22Rv1 (cell line): ENCODE data around the gene NMBR.
"Not testable (repeated sequence)": the region's sequence is repeated elsewhere in the genome, so short reads cannot be mapped to it uniquely, and the experiment has no call there.

Experiments used
- H3K27ac ChIP-seq: fragments of 450-650 bp; 2 replicates; pipeline ENCODE4 v1.5.1; 2017
- ZFX ChIP-seq: fragments of 450-650 bp; IDR thresholded peaks from 2 replicates; pipeline ENCODE4 v1.6.1; 2017; ENCODE audit warnings: antibody characterized with exemption, borderline replicate concordance
- TF ChIP-seq, protein P1 (sequence below): fragments of 450-650 bp; IDR thresholded peaks from 2 replicates; pipeline ENCODE4 v1.5.1; 2017; ENCODE audit warnings: mild to moderate bottlenecking

Gene NMBR

DNA sequence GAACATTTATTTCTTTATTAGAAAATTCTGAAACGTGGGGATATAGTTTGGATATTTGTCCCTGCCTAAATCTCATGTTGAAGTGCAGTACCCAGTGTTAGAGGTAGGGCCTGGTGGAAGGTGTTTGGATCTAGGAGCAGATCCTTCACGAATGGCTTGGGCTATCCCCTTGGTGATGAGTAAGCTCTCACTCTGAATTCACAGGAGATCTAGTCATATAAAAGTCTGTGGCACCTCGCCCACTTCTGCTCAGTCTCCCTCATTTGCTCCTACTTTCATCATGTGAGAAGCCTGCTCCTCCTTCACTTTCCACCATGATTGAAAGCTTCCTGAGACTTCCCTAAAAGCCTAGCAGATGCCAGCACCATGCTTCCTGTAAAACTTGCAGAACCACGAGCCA, 111.0 kb downstream of the NMBR start:
- H3K27ac ChIP-seq: no peak overlapping the region
- no peak for TF ChIP-seq ZFX
- TF ChIP-seq, protein P1, sequence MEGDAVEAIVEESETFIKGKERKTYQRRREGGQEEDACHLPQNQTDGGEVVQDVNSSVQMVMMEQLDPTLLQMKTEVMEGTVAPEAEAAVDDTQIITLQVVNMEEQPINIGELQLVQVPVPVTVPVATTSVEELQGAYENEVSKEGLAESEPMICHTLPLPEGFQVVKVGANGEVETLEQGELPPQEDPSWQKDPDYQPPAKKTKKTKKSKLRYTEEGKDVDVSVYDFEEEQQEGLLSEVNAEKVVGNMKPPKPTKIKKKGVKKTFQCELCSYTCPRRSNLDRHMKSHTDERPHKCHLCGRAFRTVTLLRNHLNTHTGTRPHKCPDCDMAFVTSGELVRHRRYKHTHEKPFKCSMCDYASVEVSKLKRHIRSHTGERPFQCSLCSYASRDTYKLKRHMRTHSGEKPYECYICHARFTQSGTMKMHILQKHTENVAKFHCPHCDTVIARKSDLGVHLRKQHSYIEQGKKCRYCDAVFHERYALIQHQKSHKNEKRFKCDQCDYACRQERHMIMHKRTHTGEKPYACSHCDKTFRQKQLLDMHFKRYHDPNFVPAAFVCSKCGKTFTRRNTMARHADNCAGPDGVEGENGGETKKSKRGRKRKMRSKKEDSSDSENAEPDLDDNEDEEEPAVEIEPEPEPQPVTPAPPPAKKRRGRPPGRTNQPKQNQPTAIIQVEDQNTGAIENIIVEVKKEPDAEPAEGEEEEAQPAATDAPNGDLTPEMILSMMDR: no peak

DNA sequence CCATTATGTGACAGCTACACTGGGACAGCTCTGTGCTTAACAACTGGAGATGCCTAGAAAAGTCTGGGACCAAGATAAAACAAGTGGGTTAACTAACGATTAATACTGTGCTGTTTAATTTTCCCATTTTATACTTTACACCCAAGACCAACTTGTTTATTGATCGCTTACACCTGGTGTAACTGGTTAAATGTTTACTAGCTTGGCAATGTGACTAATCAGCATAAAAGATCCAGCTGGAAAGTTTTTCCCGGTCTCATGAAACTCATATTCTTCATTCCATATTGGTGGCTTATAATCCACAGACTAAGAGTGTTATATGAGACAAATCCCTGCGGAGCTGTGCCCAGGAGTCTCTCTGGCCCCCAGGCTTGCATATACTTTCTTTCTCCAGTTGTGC, 115.9 kb downstream of the NMBR start:
- TF ChIP-seq ZFX: no peak
- TF ChIP-seq, protein P1: no peak
- H3K27ac ChIP-seq: no peak overlapping the region

DNA sequence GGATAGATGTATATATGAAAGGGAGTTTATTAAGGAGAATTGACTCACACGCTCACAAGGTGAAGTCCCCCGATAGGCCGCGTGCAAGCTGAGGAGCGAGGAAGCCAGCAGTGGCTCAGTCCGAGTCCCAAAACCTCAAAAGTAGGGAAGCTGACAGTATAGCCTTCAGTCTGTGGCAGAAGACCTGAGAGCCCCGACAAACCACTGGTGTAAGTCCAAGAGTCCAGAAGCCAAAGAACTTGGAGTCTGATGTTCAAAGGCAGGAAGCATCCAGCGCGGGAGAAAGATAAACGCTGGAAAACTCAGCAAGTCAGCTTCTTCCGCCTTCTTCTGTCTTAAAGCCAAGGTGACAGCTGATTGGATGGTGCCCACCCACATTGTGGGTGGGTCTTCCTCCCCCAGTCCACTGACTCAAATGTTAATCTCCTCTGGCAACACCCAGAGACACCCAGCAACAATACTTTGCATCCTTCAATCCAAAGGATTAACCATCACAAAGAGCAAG, 116.8 kb downstream of the NMBR start:
- no peak overlapping the region for H3K27ac ChIP-seq
- no peak for TF ChIP-seq ZFX
- TF ChIP-seq, protein P1: no peak

DNA sequence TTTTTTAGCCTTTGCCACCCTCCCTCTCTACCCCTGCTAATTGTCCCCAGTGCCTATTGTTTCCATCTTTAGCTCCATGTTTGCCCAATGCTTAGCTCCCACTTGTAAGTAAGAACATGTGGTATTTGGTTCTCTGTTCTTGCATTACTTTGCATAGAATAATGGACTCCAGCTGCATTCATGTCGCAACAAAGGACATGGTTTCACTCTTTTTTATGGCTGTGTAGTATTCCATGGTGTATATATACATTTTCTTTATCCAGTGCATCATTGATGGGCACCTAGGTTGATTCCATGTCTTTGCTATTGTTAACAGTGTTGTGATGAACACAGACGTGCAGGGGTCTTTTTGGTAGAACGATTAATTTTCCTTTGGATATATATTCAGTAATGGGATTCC, 118.4 kb downstream of the NMBR start:
- TF ChIP-seq ZFX: no peak
- TF ChIP-seq, protein P1: no peak
- H3K27ac ChIP-seq: no peak overlapping the region

DNA sequence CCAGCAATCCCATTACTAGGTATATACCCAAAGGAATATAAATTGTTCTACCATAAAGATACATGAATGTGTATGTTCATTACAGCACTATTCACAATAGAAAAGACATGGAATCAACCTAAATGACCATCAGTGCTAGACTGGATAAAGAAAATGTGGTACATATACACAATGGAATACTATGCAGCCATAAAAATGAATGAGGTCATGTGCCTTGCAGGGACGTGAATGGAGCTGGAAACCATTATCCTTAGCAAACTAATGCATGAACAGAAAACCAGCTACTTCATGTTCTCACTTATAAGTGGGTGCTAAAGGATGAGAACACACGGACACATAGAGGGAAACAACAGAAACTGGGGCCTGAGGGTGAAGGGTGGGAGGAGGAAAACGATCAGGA, 119.1 kb downstream of the NMBR start:
- H3K27ac ChIP-seq: not testable (repeated sequence)

DNA sequence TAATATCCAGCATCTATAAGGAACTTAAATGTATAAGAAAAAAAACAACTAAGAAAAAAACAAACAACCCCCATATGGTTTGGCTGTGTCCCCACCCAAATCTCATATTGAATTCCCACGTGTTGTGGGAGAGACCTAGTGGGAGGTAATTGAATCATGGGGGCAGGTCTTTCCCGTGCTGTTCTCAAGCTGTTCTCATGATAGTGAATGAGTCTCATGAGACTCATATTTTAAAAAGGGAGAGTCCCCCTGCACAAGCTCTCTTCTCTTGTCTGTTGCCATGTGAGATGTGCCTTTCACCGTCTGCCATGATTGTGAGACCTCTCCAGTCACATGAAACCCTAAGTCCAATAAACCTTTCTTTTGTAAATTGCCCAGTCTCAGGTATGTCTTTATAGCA, 119.8 kb downstream of the NMBR start:
- TF ChIP-seq, protein P1: no peak
- no peak for TF ChIP-seq ZFX
- H3K27ac ChIP-seq: no peak overlapping the region

DNA sequence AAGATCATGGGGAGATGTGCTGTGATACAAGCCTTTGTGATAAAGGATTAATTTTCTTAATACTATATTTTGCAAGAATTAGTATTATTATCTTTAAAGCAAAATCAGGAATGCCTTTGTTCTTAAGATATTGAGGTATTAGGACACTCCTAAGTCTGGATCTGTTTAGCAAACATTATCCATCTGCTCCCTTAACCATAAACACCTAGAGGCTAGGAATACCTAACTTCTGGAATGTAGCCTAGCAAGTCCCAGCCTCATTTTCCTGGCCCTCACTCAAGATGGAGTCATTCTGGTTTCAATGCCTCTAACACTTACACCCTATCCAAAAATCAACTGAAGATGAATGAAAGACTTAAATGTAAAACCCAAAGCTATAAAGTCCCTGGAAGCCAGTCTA, 120.5 kb downstream of the NMBR start:
- TF ChIP-seq, protein P1: no peak
- TF ChIP-seq ZFX: no peak
- H3K27ac ChIP-seq: no peak overlapping the region
